K562 (cell line): ENCODE results near the gene PTK7. TPM values are rescaled to one million over a fixed set of nuclear protein-coding genes. Genes with fewer than 3 reads are reported as not detected.
A peak's percentile ranks its signal among the peaks of the same experiment; 100 is the strongest.

Source experiments
- EZH2 ChIP-seq: IDR thresholded peaks from 2 replicates; pipeline ENCODE4 v1.6.1; 2012; ENCODE audit warnings: low read depth, mild to moderate bottlenecking, inconsistent platforms, low read length, borderline replicate concordance
- LARP7 ChIP-seq: fragments of 450-650 bp; IDR thresholded peaks from 2 replicates; pipeline ENCODE4 v1.6.1; 2016
- NFRKB ChIP-seq: fragments of 450-650 bp; IDR thresholded peaks from 2 replicates; pipeline ENCODE4 v1.6.1; 2016; ENCODE audit warnings: low read depth
- PHB ChIP-seq: fragments of 250-450 bp; sonication (Bioruptor Pico); IDR thresholded peaks from 2 replicates; pipeline ENCODE4 v1.5.0; 2021
- PYGO2 ChIP-seq: fragments of 450-650 bp; IDR thresholded peaks from 2 replicates; pipeline ENCODE4 v1.6.1; 2016; ENCODE audit warnings: mild to moderate bottlenecking, missing genetic modification characterization, moderate library complexity, missing compliant biosample characterization
- RFX1 ChIP-seq: fragments of 450-650 bp; IDR thresholded peaks from 2 replicates; pipeline ENCODE4 v1.6.1; 2016; ENCODE audit warnings: mild to moderate bottlenecking, moderate library complexity
- SAFB2 ChIP-seq: fragments of 200-400 bp; formaldehyde crosslinking; IDR thresholded peaks from 2 replicates; pipeline ENCODE4 v1.6.1; 2018; ENCODE audit warnings: borderline replicate concordance, low read length, low read depth, moderate library complexity; ENCODE audit not compliant: severe bottlenecking
- TCF7 ChIP-seq: sonication (generic); IDR thresholded peaks from 2 replicates; pipeline ENCODE4 v1.6.1; 2016; ENCODE audit warnings: antibody characterized with exemption, borderline replicate concordance
- ZNF140 ChIP-seq: fragments of 250-450 bp; sonication (Bioruptor Pico); IDR thresholded peaks from 2 replicates; pipeline ENCODE4 v1.8.0; 2021; ENCODE audit warnings: moderate library complexity, mild to moderate bottlenecking, inconsistent platforms
- ZNF224 ChIP-seq: sonication (generic); formaldehyde crosslinking; IDR thresholded peaks from 2 replicates; pipeline ENCODE4 v1.8.0; 2022; ENCODE audit warnings: mild to moderate bottlenecking, missing genetic modification reagents
- ZNF384 ChIP-seq: IDR thresholded peaks from 2 replicates; pipeline ENCODE4 v1.6.1; 2012; ENCODE audit warnings: low read depth, low read length, improper control_type of control experiment
- ZNF436 ChIP-seq: fragments of 250-450, 450-650 bp; sonication (Bioruptor Pico); formaldehyde crosslinking; IDR thresholded peaks from 2 replicates; pipeline ENCODE4 v1.7.0; 2020; ENCODE audit warnings: mild to moderate bottlenecking
- ZNF764 ChIP-seq: fragments of 250-450 bp; sonication (Bioruptor Pico); IDR thresholded peaks from 2 replicates; pipeline ENCODE4 v1.4.0; 2020; ENCODE audit warnings: low read depth, mild to moderate bottlenecking, moderate library complexity
- polyA plus RNA-seq, 8 experiments: library from polyadenylated mRNA; depleted of rRNA in 4 of 8; stranded (reverse) in 5 of 8; unstranded in 3 of 8; fragments of >200 nt; fragmentation: Nextera tagmentation in 2 of 8; fragmentation: Illumina TruSeq in 1 of 8; extraction: Ambion mirVana in 2 of 8; extraction: Trizol in 1 of 8; gene quantifications; 2 replicates each; pipeline versions ENCODE4 v1.2.1 to v1.2.3, GENCODE V29; 2011 to 2014; ENCODE audit warnings: inconsistent platforms in 1 of 8, missing spikeins in 1 of 8
- total RNA-seq, 7 experiments: library from RNA; depleted of rRNA in 6 of 7; stranded (reverse); fragments of >200 nt in 6 of 7; fragmentation: Illumina TruSeq in 2 of 7; extraction: Trizol in 2 of 7; gene quantifications; 2 replicates each; pipeline versions ENCODE4 v1.2.1 to v1.2.3, GENCODE V29; 2011 to 2021; ENCODE audit warnings: low replicate concordance in 1 of 7
- TF ChIP-seq, protein P1 (sequence below): fragments of 250-450 bp; sonication (Bioruptor Pico); IDR thresholded peaks from 2 replicates; pipeline ENCODE4 v1.5.0; 2021; ENCODE audit warnings: mild to moderate bottlenecking, borderline replicate concordance
- TF ChIP-seq, protein P2 (sequence below): fragments of 450-650 bp; formaldehyde crosslinking; IDR thresholded peaks from 2 replicates; pipeline ENCODE4 v1.4.0; 2020; ENCODE audit warnings: mild to moderate bottlenecking, moderate library complexity
- TF ChIP-seq, protein P3 (sequence below), 3 experiments: fragments of 200-800 bp in 1 of 3; fragments of 250-450 bp in 1 of 3; fragments of 450-650 bp in 1 of 3; sonication (Bioruptor Pico) in 1 of 3; sonication (Bioruptor generic) in 1 of 3; formaldehyde crosslinking in 1 of 3; IDR thresholded peaks; 2 replicates each; pipeline versions ENCODE4 v1.6.1 to v1.8.0; 2016 to 2022; ENCODE audit warnings: mild to moderate bottlenecking in 2 of 3, missing genetic modification characterization in 2 of 3, missing compliant biosample characterization in 1 of 3, moderate library complexity in 1 of 3

The PTK7 gene
- total and polyA plus RNA-seq, 9 of the 15 experiments (the other 6 are each of a cell fraction or from before 2014, with no cell fraction given): 0.20 to 6.8 (median 4.2) TPM

DNA sequence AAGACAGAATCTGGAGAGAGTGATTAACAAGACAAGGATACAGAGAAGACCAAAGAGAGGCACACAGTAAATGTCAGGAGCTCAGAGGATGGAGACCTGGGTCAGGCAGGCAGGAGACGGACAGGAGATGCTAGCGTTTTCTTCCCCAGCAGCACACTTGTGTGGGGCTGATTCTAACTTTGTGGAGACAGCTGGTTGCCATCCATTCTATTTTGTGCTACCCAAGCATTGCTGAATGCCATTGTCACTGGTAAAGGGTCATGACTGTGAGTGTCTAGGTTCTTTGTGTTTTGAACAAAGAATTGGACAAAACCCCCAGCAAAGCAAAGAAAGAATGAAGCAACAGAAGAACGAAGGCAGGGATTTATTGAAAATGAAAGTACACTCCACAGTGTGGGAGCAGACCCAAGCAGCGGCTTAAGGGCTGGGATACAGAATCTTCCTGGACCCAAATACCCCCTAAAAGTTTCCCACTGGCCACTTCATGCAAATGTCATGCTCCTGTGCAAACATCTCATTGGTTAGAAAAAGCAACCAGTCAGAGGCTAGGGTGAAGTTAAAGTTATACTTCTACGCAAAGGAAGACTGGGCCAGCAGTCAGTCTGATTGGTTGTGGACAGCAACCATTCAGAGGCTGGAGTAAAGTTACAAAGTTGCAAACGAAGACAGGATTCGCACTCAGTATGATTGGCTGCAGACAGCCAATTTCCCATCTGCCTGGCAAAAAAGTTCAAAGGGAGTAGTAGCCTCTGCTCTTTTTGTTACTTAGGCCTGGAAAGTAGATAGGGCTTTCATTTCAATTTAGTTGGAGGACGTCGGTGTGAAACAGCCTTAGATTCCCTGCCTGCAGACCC lies 17.5 kb downstream of the PTK7 start (continued):
- TF ChIP-seq RFX1 (no peak), ZNF224 (no peak), PYGO2 (tag) (no peak), LARP7 (no peak), EZH2 (no peak), NFRKB (no peak), PHB (CRISPR knock-in tag) (no peak), ZNF384 (peak; percentile 1; the same call in 1 of the 2 replicates), ZNF140 (CRISPR knock-in tag) (no peak), TCF7 (no peak), ZNF436 (CRISPR knock-in tag) (no peak), SAFB2 (no peak), ZNF764 (CRISPR knock-in tag) (no peak)
- TF ChIP-seq, protein P1, sequence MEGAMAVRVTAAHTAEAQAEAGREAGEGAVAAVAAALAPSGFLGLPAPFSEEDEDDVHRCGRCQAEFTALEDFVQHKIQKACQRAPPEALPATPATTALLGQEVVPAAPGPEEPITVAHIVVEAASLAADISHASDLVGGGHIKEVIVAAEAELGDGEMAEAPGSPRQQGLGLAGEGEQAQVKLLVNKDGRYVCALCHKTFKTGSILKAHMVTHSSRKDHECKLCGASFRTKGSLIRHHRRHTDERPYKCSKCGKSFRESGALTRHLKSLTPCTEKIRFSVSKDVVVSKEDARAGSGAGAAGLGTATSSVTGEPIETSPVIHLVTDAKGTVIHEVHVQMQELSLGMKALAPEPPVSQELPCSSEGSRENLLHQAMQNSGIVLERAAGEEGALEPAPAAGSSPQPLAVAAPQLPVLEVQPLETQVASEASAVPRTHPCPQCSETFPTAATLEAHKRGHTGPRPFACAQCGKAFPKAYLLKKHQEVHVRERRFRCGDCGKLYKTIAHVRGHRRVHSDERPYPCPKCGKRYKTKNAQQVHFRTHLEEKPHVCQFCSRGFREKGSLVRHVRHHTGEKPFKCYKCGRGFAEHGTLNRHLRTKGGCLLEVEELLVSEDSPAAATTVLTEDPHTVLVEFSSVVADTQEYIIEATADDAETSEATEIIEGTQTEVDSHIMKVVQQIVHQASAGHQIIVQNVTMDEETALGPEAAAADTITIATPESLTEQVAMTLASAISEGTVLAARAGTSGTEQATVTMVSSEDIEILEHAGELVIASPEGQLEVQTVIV (CRISPR knock-in tag): 0 out of 2 replicates have a peak, but pooled peaks have one; percentile 16
- TF ChIP-seq, protein P2, sequence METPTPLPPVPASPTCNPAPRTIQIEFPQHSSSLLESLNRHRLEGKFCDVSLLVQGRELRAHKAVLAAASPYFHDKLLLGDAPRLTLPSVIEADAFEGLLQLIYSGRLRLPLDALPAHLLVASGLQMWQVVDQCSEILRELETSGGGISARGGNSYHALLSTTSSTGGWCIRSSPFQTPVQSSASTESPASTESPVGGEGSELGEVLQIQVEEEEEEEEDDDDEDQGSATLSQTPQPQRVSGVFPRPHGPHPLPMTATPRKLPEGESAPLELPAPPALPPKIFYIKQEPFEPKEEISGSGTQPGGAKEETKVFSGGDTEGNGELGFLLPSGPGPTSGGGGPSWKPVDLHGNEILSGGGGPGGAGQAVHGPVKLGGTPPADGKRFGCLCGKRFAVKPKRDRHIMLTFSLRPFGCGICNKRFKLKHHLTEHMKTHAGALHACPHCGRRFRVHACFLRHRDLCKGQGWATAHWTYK: no peak
- TF ChIP-seq, protein P3, sequence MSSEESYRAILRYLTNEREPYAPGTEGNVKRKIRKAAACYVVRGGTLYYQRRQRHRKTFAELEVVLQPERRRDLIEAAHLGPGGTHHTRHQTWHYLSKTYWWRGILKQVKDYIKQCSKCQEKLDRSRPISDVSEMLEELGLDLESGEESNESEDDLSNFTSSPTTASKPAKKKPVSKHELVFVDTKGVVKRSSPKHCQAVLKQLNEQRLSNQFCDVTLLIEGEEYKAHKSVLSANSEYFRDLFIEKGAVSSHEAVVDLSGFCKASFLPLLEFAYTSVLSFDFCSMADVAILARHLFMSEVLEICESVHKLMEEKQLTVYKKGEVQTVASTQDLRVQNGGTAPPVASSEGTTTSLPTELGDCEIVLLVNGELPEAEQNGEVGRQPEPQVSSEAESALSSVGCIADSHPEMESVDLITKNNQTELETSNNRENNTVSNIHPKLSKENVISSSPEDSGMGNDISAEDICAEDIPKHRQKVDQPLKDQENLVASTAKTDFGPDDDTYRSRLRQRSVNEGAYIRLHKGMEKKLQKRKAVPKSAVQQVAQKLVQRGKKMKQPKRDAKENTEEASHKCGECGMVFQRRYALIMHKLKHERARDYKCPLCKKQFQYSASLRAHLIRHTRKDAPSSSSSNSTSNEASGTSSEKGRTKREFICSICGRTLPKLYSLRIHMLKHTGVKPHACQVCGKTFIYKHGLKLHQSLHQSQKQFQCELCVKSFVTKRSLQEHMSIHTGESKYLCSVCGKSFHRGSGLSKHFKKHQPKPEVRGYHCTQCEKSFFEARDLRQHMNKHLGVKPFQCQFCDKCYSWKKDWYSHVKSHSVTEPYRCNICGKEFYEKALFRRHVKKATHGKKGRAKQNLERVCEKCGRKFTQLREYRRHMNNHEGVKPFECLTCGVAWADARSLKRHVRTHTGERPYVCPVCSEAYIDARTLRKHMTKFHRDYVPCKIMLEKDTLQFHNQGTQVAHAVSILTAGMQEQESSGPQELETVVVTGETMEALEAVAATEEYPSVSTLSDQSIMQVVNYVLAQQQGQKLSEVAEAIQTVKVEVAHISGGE (CRISPR knock-in tag; IDR thresholded peaks at IDR 0.05): no peak
